ENCODE results near the gene PDP2.

PDP2 gene

GRCh38 chr16:66939366-66939765, 59.1 kb downstream of the PDP2 start:
- no peak for TF ChIP-seq FOXP2 (optimal IDR thresholded peaks at IDR 0.05; ENCODE audit: borderline replicate concordance, extremely low read depth, extremely low read length, insufficient read depth)
- no peak for TF ChIP-seq REST (IDR thresholded peaks at IDR 0.05; ENCODE audit: insufficient read depth in 1 of 2, low read depth in 2 of 2, low read length in 2 of 2)
- no peak for TF ChIP-seq SIN3A (IDR thresholded peaks at IDR 0.05; ENCODE audit: borderline replicate concordance, insufficient read depth, low read length)
- no peak for TF ChIP-seq TAF1 (IDR thresholded peaks at IDR 0.05; ENCODE audit: borderline replicate concordance, insufficient read depth, low read length)
- TF ChIP-seq POLR2AphosphoS5 (IDR thresholded peaks at IDR 0.05; ENCODE audit: low read depth, low read length), result no peak

GRCh38 chr16:66940236-66940635, 59.9 kb downstream of the PDP2 start:
- TF ChIP-seq REST (IDR thresholded peaks at IDR 0.05; ENCODE audit: insufficient read depth in 1 of 2, low read depth in 2 of 2, low read length in 2 of 2), result no peak

Measured in PFSK-1 (cell line).